K562 (cell line): ENCODE data around the gene GJC2. TPM values are rescaled to one million over a fixed set of nuclear protein-coding genes. Genes with fewer than 3 reads are reported as not detected.

Source experiments
- CBX3 ChIP-seq, 2 experiments: IDR thresholded peaks; 1 replicate in 1 of 2; 2 replicates in 1 of 2; pipeline ENCODE4 v1.6.1; 2012; ENCODE audit warnings: inconsistent platforms in 2 of 2, low read length in 2 of 2, borderline replicate concordance in 1 of 2, control low read depth in 1 of 2
- CREB1 ChIP-seq, 2 experiments: sonication (generic) in 1 of 2; formaldehyde crosslinking in 1 of 2; IDR thresholded peaks; 2 replicates each; pipeline versions ENCODE4 v1.6.1 to v1.8.0; 2012 to 2022; ENCODE audit warnings: inconsistent platforms in 1 of 2, mild to moderate bottlenecking in 1 of 2, missing genetic modification reagents in 1 of 2, moderate library complexity in 1 of 2
- GTF2A2 ChIP-seq: IDR thresholded peaks from 2 replicates; pipeline ENCODE4 v1.6.1; 2016; ENCODE audit warnings: mild to moderate bottlenecking, missing genetic modification characterization, missing compliant biosample characterization
- RFX5 ChIP-seq: IDR thresholded peaks from 2 replicates; pipeline ENCODE4 v1.6.1; 2011; ENCODE audit warnings: low read depth, mild to moderate bottlenecking, improper control_type of control experiment, low read length
- RUNX1 ChIP-seq: sonication (generic); IDR thresholded peaks from 2 replicates; pipeline ENCODE4 v1.6.1; 2016; ENCODE audit warnings: antibody characterized with exemption, low read depth
- ZKSCAN3 ChIP-seq: fragments of 250-450 bp; sonication (Bioruptor Pico); IDR thresholded peaks from 2 replicates; pipeline ENCODE4 v1.4.0; 2020
- ZNF140 ChIP-seq: fragments of 250-450 bp; sonication (Bioruptor Pico); IDR thresholded peaks from 2 replicates; pipeline ENCODE4 v1.8.0; 2021; ENCODE audit warnings: moderate library complexity, mild to moderate bottlenecking, inconsistent platforms
- polyA plus RNA-seq, 8 experiments: library from polyadenylated mRNA; depleted of rRNA in 4 of 8; stranded (reverse) in 5 of 8; unstranded in 3 of 8; fragments of >200 nt; fragmentation: Nextera tagmentation in 2 of 8; fragmentation: Illumina TruSeq in 1 of 8; extraction: Ambion mirVana in 2 of 8; extraction: Trizol in 1 of 8; gene quantifications; 2 replicates each; pipeline versions ENCODE4 v1.2.1 to v1.2.3, GENCODE V29; 2011 to 2014; ENCODE audit warnings: inconsistent platforms in 1 of 8, missing spikeins in 1 of 8
- total RNA-seq, 7 experiments: library from RNA; depleted of rRNA in 6 of 7; stranded (reverse); fragments of >200 nt in 6 of 7; fragmentation: Illumina TruSeq in 2 of 7; extraction: Trizol in 2 of 7; gene quantifications; 2 replicates each; pipeline versions ENCODE4 v1.2.1 to v1.2.3, GENCODE V29; 2011 to 2021; ENCODE audit warnings: low replicate concordance in 1 of 7
- TF ChIP-seq, protein P1 (sequence below): sonication (generic); formaldehyde crosslinking; IDR thresholded peaks from 2 replicates; pipeline ENCODE4 v1.8.1; 2022; ENCODE audit warnings: missing genetic modification reagents
- TF ChIP-seq, protein P2 (sequence below): IDR thresholded peaks from 2 replicates; pipeline ENCODE4 v1.6.1; 2011; ENCODE audit not compliant: insufficient read length; ENCODE audit errors: extremely low read depth
- TF ChIP-seq, protein P3 (sequence below): fragments of 250-450 bp; sonication (Bioruptor Pico); IDR thresholded peaks from 2 replicates; pipeline ENCODE4 v1.4.0; 2020
- TF ChIP-seq, protein P4 (sequence below): fragments of 450-650 bp; IDR thresholded peaks from 2 replicates; pipeline ENCODE4 v1.7.1; 2018; ENCODE audit warnings: mild to moderate bottlenecking, low read depth; ENCODE audit not compliant: partially characterized antibody
- TF ChIP-seq, protein P5 (sequence below): sonication (generic); formaldehyde crosslinking; IDR thresholded peaks from 2 replicates; pipeline ENCODE4 v1.8.1; 2023; ENCODE audit warnings: mild to moderate bottlenecking, missing genetic modification reagents

GJC2 gene
- total and polyA plus RNA-seq, 9 of the 15 experiments (the other 6 are each of a cell fraction or from before 2014, with no cell fraction given): 0.03 to 0.62 (median 0.11) TPM; not detected in 2

DNA sequence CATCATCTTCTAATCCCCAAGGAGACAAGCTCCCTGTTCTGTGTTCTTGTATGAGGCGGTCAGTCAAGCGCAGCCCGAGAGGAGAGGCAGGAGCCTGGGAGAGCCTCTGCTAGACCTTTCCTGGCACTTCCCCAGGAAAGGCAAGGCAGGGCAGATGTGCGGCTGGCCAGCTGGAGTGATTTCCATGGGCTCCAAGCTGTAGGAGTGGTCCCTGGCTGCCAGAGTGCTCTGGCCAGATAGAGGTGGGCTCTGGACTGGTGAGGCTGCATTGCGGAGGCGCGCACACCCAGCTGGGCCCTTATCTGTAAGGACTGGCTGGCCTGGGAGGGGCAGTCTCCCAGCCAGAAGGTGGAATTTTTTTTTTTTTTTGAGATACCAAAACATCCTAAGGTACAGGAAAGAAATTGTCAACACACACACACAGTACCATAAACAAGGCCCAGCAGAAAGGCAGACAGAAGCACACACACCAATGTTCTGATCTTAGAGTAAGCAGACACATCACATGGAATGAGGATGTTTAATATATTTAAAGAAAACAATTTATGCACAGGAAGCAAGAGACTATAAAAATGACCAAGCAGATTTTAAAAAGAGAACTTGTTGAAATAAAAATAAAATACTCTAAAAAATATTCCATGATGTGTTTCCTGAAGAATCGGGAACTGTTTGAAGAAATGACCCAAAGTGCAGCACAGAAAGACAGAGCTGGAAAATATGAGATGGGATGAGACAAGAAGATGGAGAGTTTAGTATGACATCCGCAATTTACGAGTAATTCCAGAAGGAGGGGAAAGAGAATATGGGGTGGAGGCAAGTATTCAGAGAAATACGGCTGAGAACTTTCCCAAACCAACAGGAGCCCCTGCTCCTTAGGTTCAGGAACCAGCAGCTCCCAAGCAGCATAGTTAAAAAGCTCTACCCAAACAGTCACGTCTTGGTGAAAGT is 29.3 kb downstream of the GJC2 start (continued):
- TF ChIP-seq RUNX1 (0 out of 2 replicates have a peak, but pooled peaks have one; percentile 64), CREB1 (IDR thresholded peaks at IDR 0.05) (peak; percentile 67; the same call in 1 of the 2 replicates), CREB1 (CRISPR knock-in tag; IDR thresholded peaks at IDR 0.05) (no peak; the same call in 1 of the 2 replicates), GTF2A2 (tag) (no peak), RFX5 (no peak), CBX3 (IDR thresholded peaks at IDR 0.05; ENCODE audit: borderline replicate concordance in 1 of 2, low read length in 2 of 2) (peak in 1 of 2 experiments; percentile 59; a peak in 1 of 3 replicates), ZKSCAN3 (no peak), ZNF140 (CRISPR knock-in tag) (no peak)
- TF ChIP-seq, protein P1, sequence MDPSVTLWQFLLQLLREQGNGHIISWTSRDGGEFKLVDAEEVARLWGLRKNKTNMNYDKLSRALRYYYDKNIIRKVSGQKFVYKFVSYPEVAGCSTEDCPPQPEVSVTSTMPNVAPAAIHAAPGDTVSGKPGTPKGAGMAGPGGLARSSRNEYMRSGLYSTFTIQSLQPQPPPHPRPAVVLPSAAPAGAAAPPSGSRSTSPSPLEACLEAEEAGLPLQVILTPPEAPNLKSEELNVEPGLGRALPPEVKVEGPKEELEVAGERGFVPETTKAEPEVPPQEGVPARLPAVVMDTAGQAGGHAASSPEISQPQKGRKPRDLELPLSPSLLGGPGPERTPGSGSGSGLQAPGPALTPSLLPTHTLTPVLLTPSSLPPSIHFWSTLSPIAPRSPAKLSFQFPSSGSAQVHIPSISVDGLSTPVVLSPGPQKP (CRISPR knock-in tag): no peak
- TF ChIP-seq, protein P2, sequence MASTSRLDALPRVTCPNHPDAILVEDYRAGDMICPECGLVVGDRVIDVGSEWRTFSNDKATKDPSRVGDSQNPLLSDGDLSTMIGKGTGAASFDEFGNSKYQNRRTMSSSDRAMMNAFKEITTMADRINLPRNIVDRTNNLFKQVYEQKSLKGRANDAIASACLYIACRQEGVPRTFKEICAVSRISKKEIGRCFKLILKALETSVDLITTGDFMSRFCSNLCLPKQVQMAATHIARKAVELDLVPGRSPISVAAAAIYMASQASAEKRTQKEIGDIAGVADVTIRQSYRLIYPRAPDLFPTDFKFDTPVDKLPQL: no peak
- TF ChIP-seq, protein P3, sequence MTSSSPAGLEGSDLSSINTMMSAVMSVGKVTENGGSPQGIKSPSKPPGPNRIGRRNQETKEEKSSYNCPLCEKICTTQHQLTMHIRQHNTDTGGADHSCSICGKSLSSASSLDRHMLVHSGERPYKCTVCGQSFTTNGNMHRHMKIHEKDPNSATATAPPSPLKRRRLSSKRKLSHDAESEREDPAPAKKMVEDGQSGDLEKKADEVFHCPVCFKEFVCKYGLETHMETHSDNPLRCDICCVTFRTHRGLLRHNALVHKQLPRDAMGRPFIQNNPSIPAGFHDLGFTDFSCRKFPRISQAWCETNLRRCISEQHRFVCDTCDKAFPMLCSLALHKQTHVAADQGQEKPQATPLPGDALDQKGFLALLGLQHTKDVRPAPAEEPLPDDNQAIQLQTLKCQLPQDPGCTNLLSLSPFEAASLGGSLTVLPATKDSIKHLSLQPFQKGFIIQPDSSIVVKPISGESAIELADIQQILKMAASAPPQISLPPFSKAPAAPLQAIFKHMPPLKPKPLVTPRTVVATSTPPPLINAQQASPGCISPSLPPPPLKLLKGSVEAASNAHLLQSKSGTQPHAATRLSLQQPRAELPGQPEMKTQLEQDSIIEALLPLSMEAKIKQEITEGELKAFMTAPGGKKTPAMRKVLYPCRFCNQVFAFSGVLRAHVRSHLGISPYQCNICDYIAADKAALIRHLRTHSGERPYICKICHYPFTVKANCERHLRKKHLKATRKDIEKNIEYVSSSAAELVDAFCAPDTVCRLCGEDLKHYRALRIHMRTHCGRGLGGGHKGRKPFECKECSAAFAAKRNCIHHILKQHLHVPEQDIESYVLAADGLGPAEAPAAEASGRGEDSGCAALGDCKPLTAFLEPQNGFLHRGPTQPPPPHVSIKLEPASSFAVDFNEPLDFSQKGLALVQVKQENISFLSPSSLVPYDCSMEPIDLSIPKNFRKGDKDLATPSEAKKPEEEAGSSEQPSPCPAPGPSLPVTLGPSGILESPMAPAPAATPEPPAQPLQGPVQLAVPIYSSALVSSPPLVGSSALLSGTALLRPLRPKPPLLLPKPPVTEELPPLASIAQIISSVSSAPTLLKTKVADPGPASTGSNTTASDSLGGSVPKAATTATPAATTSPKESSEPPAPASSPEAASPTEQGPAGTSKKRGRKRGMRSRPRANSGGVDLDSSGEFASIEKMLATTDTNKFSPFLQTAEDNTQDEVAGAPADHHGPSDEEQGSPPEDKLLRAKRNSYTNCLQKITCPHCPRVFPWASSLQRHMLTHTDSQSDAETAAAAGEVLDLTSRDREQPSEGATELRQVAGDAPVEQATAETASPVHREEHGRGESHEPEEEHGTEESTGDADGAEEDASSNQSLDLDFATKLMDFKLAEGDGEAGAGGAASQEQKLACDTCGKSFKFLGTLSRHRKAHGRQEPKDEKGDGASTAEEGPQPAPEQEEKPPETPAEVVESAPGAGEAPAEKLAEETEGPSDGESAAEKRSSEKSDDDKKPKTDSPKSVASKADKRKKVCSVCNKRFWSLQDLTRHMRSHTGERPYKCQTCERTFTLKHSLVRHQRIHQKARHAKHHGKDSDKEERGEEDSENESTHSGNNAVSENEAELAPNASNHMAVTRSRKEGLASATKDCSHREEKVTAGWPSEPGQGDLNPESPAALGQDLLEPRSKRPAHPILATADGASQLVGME (CRISPR knock-in tag): no peak
- TF ChIP-seq, protein P4, sequence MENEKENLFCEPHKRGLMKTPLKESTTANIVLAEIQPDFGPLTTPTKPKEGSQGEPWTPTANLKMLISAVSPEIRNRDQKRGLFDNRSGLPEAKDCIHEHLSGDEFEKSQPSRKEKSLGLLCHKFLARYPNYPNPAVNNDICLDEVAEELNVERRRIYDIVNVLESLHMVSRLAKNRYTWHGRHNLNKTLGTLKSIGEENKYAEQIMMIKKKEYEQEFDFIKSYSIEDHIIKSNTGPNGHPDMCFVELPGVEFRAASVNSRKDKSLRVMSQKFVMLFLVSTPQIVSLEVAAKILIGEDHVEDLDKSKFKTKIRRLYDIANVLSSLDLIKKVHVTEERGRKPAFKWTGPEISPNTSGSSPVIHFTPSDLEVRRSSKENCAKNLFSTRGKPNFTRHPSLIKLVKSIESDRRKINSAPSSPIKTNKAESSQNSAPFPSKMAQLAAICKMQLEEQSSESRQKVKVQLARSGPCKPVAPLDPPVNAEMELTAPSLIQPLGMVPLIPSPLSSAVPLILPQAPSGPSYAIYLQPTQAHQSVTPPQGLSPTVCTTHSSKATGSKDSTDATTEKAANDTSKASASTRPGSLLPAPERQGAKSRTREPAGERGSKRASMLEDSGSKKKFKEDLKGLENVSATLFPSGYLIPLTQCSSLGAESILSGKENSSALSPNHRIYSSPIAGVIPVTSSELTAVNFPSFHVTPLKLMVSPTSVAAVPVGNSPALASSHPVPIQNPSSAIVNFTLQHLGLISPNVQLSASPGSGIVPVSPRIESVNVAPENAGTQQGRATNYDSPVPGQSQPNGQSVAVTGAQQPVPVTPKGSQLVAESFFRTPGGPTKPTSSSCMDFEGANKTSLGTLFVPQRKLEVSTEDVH: no peak
- TF ChIP-seq, protein P5, sequence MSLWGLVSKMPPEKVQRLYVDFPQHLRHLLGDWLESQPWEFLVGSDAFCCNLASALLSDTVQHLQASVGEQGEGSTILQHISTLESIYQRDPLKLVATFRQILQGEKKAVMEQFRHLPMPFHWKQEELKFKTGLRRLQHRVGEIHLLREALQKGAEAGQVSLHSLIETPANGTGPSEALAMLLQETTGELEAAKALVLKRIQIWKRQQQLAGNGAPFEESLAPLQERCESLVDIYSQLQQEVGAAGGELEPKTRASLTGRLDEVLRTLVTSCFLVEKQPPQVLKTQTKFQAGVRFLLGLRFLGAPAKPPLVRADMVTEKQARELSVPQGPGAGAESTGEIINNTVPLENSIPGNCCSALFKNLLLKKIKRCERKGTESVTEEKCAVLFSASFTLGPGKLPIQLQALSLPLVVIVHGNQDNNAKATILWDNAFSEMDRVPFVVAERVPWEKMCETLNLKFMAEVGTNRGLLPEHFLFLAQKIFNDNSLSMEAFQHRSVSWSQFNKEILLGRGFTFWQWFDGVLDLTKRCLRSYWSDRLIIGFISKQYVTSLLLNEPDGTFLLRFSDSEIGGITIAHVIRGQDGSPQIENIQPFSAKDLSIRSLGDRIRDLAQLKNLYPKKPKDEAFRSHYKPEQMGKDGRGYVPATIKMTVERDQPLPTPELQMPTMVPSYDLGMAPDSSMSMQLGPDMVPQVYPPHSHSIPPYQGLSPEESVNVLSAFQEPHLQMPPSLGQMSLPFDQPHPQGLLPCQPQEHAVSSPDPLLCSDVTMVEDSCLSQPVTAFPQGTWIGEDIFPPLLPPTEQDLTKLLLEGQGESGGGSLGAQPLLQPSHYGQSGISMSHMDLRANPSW: peak; percentile 24; the same call in 1 of the 2 replicates
